NCI-H1436 (cell line): Measurements from ENCODE around the gene CFTR.
"Not testable (repeated sequence)": the region's sequence is repeated elsewhere in the genome, so short reads cannot be mapped to it uniquely, and the experiment has no call there.

ENCODE experiments used
- DNase-seq: peaks from one replicate; lab custom pipeline; 2025; lab: John Stamatoyannopoulos, UW

CFTR gene

DNA sequence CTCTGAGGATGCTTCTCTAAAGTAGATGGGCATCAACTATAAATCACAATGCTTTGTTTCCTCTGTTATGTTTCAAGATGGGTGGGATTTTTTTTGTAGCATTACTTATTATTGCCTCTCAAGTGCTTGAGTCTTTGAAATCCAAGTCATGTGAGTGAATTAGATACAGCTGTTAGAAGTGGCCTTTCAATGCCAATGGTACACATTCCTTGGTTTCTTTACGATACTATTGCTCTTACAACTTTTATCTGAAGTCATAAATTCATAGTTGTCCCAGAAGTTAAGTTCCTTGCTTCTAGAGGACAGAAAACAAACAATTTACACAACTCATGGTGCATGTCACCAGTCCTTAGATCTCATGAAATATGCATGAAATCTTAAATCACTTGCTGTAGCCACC is 15.5 kb downstream of the CFTR start:
- DNase-seq: no peak

DNA sequence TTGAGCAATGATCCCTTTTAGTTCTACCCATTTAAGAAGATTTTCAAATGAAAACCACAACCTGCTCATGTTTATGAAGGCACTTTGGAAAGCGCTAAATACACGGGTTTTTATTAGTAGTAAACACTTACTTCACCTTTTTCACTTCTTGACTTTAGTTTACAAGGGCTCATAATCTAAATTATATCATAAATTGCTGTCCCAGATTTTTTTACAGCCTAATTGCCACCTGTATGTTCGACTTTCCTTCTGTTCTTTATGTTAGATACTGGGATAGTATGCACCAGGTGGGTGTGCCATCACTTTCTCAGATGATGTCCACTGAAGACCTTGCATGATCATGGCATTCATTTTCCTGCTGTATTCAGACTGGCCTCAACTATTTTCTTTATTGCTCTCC is 22.5 kb downstream of the CFTR start:
- DNase-seq: no peak

DNA sequence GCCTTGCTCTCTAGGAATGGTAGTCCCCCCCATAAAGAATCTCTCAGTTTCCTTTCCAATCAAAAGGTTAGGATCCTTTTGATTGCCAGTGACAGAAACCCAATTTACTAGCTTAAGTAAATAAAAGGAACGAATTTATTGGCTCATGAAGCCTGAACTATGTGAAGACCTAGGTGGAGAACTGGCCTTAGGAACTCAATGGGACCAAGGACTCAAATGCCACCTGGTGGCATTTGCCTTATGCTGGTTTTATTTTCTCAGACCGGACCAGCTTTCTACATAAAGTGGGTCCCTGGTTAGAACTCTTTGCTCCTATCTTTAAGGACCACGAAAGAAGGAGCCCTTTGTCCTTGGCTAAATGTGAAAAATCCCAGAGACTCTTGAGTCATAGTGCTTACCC is 25.4 kb downstream of the CFTR start:
- DNase-seq: no peak

DNA sequence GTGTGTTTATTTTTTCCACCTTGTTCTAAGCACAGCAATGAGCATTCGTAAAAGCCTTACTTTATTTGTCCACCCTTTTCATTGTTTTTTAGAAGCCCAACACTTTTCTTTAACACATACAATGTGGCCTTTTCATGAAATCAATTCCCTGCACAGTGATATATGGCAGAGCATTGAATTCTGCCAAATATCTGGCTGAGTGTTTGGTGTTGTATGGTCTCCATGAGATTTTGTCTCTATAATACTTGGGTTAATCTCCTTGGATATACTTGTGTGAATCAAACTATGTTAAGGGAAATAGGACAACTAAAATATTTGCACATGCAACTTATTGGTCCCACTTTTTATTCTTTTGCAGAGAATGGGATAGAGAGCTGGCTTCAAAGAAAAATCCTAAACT is 28.9 kb downstream of the CFTR start:
- no peak for DNase-seq

DNA sequence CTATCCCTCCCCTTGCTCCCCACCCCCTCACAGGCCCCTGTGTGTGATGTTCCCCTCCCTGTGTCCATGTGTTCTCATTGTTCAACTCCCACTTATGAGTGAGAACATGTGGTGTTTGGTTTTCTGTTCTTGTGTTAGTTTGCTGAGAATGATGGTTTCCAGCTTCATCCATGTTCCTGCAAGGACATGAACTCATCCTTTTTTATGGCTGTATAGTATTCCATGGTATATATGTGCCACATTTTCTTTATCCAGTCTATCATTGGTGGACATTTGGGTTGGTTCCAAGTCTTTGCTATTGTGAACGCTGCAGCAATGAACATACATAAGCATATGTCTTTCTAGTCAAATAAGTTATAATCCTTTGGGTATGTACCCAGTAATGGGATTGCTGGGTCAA is 37.4 kb downstream of the CFTR start:
- not testable (repeated sequence) for DNase-seq

DNA sequence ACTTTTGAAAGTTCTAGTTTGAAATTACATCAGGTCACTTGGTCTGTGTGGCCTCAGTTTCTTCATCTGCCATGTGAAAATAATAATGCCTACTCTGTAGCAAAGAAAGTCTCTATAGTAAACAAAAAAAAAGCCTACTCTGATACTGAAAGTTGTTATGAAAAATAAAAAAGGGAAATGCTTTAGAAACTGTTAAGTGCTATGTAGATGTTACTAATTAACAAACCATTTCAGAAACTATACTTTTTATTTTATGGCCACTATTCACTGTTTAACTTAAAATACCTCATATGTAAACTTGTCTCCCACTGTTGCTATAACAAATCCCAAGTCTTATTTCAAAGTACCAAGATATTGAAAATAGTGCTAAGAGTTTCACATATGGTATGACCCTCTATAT is 50.6 kb downstream of the CFTR start:
- no peak for DNase-seq

DNA sequence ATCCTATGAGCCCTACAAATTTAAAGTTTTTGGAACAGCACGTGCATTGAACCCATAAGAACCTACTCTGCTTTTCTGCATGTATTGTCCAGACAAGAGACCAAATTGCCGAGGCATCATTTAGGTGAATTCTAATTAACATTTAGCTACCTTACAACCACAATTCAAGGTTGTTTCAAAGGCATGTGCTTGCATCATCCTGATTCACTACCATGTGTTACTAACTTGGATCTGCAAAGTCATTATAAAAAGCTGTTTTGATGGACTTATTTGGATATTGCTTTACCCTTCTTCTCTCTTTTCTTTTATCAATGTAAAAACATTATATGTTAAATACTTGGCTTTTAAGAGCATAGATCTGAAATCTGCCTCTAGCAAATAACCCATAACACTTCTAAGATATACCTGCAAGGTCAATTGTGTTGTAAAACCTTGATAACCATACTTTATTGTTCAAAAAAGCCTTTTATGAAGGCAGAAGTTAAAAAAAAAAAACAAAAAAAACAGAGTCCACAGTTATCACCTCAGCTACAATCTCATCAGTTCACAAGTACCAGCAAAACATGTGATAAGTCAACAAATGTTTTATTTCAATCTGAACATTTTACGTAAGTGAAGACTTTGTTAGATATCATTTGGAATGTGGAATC is 51.9 kb downstream of the CFTR start:
- no peak for DNase-seq

DNA sequence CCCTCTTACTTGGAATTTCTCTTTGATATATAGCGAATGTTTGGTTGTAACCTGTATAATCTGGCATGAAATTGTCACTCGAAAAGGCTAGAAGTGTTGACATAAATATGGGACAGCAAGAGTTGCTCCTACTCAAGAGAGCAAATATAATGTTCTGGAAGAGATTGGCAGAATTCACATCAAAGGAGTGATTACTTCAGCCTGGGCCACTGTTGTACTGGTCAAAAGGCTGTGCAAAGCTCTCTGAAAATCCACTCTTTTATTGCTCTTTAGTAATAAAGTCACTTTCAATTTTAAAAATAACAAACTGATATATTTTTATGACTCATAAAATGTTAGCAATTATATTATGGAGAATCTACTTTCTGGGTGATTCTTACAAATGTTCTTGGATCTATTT is 58.2 kb downstream of the CFTR start:
- DNase-seq: no peak

DNA sequence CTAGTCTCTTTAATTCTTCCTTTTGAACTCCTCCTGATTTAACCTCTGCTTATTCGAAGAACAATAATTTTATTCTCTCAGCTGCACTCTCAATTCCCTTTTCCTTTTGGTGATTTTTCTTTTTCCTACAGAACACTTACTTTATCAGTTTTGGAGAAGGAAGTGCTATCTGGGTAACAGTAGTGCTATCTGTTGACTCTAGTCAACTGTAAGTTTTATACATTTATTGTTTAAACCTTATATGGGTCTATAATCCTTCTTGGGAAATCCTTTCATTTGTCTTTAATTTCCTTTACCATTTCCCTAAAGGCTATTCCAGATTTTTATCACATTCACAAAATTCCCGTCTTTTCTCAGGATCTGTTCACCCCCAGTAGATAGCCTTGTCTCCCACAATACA is 64.2 kb downstream of the CFTR start:
- DNase-seq: no peak

DNA sequence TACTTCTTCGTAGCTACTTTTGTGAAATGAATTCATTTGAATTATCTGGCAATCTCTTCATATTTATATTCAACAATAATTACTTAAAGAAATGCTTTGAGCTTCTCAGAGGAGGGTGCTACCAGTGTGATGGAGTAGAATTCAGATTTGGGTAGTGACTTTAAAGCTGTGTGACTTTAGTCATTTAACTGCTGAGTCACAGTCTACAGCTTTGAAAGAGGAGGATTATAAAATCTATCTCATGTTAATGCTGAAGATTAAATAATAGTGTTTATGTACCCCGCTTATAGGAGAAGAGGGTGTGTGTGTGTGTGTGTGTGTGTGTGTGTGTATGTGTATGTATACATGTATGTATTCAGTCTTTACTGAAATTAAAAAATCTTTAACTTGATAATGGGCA is 68.2 kb downstream of the CFTR start:
- no peak for DNase-seq

DNA sequence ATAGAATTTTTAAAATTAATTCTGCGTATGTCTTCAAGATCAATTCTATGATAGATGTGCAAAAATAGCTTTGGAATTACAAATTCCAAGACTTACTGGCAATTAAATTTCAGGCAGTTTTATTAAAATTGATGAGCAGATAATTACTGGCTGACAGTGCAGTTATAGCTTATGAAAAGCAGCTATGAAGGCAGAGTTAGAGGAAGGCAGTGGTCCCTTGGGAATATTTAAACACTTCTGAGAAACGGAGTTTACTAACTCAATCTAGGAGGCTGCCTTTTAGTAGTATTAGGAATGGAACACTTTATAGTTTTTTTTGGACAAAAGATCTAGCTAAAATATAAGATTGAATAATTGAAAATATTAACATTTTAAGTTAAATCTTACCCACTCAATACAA is 70.8 kb downstream of the CFTR start:
- DNase-seq: no peak

DNA sequence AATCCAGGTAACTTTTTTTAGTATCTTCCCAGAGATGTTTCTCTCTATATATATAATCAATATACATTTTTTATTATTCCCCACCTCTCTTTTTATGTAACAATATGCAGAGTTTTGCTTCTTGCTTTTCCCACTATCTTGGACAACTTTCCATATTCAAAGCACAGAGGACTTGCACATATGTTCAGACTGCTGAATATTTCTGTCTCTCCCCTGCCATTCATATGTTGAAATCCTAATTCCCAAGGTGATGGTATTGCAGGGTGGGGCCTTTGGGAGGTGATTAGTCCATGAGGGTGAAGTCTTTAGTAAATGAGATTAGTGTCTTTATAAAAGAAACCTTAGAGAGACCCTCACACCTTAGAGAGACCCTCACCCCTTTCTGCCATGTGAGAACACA is 72.8 kb downstream of the CFTR start:
- no peak for DNase-seq

DNA sequence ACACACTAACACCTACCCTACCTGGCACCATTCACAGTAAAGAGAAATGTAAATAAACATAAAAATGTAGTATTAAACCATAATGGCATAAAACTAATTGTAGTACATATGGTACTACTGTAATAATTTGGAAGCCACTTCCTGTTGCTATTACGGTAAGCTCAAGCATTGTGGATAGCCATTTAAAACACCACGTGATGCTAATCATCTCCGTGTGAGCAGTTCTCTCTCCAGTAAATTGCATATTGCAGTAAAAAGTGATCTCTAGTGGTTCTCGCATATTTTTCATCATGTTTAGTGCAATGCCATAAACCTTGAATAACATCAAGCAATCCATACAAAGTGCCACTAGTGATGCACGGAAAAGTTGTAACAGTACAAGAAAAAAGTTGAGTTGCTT is 75.4 kb downstream of the CFTR start:
- DNase-seq: no peak

DNA sequence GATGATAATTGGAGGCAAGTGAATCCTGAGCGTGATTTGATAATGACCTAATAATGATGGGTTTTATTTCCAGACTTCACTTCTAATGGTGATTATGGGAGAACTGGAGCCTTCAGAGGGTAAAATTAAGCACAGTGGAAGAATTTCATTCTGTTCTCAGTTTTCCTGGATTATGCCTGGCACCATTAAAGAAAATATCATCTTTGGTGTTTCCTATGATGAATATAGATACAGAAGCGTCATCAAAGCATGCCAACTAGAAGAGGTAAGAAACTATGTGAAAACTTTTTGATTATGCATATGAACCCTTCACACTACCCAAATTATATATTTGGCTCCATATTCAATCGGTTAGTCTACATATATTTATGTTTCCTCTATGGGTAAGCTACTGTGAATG is 79.6 kb downstream of the CFTR start:
- no peak for DNase-seq

DNA sequence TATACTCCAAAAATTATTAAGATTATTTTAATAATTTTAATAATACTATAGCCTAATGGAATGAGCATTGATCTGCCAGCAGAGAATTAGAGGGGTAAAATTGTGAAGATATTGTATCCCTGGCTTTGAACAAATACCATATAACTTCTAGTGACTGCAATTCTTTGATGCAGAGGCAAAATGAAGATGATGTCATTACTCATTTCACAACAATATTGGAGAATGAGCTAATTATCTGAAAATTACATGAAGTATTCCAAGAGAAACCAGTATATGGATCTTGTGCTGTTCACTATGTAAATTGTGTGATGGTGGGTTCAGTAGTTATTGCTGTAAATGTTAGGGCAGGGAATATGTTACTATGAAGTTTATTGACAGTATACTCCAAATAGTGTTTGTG is 80.2 kb downstream of the CFTR start:
- no peak for DNase-seq

DNA sequence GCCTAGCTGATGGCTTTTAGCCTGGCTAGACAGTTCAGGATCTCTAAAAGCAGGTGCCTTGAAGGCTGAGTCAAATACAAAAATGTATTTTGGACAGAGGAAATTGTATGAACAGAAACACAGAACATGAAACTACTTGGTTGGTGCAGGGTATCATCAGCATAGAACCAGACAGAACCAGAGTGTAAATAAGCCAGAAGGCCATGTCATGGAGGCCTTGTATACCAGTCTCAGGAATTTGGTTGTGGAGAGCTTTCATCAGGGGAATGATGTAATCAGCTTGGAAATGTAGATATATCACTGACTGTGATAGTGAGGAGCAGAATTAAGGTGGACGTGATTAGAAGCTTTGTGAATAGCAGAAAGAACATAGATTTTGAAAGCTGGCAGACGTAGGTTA is 82.9 kb downstream of the CFTR start:
- no peak for DNase-seq

DNA sequence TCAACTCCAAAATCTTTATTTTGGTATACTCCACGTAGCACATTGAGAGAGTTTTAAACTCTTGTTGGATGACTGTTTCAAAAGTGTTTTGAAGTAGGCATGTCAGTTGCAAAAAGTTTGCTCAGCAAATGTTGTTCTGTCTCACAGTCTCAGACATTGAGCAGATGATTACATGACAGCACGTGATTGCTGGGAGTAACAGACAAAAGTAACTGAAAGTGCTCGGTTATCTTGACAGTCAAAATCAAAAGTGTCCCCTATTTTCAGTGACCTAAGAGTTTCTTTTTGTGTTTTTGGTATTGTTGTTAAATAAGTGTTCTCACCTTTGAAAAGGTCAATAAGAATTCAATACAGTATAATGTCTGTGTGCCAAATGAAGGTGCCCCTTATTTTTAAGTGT is 84.3 kb downstream of the CFTR start:
- no peak for DNase-seq

DNA sequence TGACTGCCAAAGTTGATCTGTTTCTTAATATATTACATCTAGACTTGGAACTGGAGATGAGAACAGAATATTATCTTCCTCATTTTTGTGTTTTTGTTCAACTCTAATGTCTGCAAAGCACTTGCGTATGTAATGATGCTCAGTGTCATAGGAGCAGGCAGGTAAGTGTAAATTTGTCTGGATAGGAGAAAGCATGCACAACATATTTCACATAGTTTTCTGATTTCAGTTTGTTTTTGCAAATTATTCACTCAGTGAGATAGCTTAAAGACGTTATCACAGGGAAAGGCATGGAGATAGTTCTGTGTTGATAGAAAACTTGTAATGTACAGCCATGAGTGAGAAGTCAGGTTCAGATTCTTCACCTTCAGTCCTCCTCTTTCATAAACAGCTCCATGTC is 84.8 kb downstream of the CFTR start:
- DNase-seq: no peak

DNA sequence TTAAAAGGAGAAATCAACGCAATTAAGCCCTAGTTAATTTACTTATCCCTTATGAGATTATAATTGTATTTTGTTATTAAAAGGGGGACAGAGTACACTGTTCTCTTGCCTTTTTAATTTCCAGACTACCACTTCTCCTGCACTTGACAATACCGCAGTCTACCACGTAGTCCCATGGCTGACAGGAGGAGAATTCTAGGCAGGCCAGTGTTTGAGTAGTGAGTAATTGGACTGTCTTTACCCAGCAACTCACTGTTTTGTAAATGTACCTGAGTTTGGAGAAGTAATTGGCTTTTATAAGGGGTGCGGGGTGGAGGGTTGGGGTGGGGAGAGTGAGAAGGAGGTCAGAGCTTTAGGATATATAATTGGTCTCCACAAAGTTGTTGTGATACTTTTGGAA is 85.4 kb downstream of the CFTR start:
- no peak for DNase-seq

DNA sequence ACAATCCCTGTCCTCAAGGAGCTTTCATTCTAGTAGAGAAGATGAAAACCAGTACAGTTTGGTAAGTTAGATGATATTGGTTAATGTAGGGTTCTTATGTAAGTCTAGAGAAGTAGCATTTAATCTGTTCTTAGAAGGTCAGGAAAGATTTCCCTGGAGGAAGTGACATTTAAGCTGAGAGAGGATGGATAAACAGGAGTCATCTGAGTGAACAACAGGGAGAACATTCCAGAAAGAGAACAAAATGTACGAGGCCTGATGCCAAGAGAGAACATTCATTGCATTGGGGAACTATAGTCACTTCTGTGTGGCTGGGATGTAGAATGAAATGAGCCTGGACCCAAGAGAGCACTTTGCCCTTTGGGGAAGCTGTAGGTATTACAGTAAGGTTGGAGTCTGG is 88.0 kb downstream of the CFTR start:
- DNase-seq: no peak

DNA sequence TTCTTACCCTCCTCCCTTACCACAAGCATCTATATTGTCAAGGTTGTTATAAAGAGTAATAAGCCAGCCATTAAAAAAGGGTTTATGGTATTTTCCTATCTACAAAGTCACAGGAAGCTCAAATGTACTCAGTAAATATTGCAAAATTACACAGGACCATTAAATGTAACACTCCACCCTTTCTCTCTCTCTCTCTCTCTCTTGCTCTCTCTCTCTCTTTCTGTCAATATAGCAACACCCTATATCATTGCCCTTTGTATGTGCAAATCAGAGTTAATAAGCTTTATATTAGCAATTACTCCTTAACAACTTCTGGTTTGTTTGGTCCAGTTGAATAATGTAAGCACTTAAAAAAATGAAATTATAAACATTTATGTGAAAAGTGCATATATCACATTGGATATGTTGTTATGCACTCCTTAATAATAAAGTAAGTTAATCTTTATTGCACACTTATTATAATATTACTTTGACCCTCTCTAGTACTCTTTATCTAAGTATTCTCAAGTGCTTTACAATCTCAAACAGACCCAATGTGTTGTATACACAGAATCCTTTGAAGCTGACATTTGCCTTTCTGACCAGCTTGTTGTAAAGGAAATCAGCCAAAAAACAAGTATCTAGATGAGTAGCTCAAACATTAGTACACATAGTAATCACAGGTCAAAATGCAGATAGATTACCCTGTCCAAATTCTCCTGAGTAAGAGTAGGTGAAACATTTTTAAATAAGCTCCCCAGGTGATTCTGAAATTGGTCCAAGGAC is 93.2 kb downstream of the CFTR start:
- no peak for DNase-seq

DNA sequence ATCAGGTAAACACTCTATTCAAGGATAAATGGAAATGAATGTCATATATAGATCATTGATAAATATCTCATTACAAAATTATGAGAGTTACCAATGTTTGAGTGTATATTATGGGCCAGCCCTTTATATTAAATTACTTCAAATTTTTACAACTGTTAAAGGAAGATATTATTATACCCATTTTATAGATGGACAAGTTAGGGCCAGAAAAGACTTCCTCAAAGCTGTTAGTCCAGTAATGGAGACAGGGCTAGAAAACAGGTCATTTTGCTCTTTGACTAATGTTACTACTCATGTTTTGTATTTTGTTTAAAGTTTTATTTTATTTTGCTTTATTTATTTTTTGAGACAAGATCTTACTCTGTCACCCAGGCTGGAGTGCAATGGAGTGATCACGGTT is 101.6 kb downstream of the CFTR start:
- no peak for DNase-seq

DNA sequence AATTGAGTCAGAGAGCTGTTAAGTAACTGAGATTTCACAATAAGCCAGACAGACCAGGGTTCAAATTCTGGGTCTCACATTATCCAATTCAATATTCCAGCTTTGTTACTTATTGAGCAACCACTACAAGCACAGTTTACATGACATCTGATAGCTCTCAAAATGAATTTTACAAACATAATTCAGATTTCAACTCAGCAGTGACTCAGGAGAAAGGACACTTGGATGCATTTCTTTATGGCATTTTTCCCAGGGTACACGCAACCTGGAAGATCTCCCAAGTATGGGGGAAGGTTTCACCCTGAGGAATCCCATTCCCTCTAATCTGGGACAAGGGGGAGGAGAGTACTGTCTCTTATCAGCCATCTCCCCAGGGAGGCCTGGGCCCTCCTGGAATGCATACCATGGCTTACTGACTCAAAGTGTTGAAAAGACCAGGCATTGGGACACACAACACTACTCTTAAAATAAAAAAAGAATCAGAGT is 102.4 kb downstream of the CFTR start:
- DNase-seq: no peak

DNA sequence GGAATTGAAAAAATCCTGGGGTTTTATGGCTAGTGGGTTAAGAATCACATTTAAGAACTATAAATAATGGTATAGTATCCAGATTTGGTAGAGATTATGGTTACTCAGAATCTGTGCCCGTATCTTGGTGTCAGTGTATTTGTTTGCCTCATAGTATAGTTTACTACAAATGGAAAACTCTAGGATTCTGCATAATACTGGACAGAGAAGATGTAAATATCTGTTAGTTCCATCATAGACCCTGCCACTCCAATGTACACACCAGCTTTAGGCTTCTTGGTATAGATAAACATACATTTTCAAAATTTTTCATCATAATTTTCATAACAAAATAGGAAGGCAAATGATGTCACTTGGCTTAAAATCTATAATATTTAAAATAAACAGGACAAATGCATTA is 108.1 kb downstream of the CFTR start:
- no peak for DNase-seq
